HL-60 (cell line): ENCODE results near the gene TRAPPC2.

Experiments
- REST ChIP-seq: IDR thresholded peaks from 2 replicates; pipeline ENCODE4 v1.6.1; 2012; ENCODE audit warnings: low read depth; ENCODE audit not compliant: insufficient replicate concordance
- SPI1 ChIP-seq: IDR thresholded peaks from 2 replicates; pipeline ENCODE4 v1.6.1; 2012; ENCODE audit warnings: low read depth, mild to moderate bottlenecking, borderline replicate concordance

- TF ChIP-seq SPI1 (no peak), REST (no peak)
Observed at GRCh38 chrX:13719192-13719856, 15.1 kb downstream of the TRAPPC2 start.
